Stimulated activated CD8-positive, alpha-beta memory T cell treated with anti-CD3 and anti-CD28 coated beads, Interleukin-4, amount 100 ng/mL, for 48 hours (primary cell): ENCODE measurements around the gene VDR.
A peak's percentile ranks its signal among the peaks of the same experiment; 100 is the strongest.

Experiments
- DNase-seq: peaks from one replicate; pipeline ENCODE4 v3.0.0-alpha.2; 2020

VDR gene

DNA sequence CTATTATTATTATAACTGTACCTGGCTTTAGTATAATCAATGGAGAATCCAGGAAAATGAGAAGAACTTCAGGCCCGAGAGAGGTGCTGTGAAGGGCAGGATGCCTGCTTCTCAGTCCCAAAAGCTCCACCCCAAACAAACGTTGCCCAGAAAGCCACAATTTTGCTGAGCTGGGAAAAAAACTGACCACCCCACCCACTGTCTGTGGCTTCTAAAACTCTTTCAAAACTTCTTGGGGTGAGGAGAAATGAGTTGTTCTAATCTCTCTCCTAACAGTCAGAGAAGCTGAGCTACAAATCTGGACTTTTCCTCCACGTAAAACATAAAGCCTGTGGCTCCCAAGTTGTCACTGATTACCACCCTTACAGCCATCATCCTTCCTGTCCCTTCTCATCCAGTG is 13.4 kb downstream of the VDR start:
- DNase-seq, result no peak

DNA sequence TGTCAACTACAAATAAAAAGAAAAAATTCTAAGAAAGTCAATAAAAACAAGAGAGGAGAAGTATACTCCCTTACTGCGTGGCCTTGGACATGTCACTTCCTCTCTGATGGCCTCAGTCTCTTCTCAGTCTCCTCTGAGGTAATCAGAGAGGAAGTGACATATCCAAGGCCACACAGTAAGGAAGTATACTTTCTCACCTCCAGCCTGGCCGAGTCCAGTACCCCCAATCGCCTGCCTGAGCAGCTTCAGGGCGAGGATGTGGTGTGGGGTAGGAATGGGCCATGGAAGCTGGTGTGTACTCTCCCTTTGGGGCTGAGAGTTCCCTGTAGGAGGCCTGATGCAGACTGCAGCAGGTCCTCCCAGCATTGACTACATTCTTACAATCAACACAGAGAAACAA is 15.8 kb downstream of the VDR start:
- DNase-seq, result no peak

DNA sequence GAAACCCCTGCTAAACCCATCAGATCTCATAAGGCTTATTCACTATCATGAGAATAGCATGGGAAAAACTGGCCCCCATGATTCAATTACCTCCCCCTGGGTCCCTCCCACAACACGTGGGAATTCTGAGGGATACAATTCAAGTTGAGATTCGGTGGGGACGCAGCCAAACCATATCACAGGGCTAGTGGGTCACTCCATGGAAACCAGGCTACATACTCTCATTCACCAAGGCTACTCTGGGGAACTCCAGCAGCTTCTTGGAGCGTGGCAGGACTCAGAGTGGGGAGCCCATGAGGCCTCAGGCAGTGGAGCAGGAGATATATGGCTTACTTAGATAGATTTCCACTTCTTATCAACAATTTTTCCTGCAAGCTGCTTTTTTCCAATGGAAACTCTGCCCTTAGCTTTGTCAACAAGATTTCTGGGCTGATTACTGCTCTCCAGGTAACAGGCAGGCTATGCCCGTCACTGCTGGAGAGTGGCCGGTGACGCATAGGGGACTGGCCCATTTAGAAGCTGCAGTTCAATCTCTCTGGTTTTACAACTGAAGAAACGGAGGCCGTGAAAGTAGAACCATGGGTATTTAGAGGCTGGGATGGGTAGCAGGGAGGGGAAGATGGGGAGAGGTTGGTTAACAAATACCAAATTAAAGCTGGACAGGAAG is 16.5 kb downstream of the VDR start:
- DNase-seq, result no peak

DNA sequence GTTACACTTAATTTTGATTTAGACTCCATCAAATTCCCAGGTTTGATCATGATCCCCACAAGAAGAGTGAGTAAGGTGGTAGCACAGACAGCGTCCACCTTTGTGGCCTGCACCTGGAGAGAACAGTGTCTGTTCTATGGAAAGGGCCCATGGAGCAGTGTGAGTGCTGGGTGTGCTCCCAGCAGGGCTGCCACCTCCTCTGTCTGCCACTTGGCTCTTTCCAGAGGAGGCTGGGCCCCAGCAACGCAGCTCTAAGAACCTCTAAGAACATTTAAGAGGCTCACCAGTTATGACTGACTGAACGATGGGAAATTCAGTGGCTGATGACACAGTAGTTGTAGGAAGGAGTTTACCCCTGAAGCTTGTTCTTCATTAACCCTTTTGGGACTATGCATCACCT is 17.3 kb downstream of the VDR start:
- DNase-seq, result no peak

DNA sequence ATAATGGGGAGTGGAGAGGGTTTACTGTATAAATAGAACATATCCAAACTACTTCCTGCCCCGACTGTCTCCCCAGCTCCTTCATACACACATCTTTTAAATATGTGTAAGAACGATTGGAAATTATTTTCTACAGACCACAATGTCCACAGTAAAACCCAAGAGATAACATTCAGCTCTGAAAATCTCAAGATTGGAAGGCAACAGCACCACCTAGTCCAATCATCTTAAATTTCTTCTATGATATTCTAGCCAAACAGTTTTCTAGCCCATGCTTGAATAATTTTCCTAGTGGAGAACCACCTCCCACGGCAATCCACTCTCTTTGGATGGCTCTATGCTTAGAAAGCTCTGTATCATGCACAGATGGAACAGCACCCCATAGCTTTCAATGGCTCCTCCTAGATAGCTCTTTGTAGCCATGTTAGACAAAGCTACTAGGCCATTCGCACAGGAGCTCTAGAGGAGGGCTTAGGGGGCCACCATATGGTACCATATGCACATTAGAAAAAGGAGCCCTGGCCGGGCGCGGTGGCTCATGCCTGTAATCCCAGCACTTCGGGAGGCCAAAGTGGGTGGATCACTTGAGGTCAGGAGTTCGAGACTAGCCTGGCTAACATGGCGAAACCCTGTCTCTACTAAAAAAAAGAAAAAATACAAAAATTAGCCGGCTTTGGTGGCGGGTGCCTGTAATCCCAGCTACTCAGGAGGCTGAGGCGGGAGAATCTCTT is 18.1 kb downstream of the VDR start:
- DNase-seq, result no peak

DNA sequence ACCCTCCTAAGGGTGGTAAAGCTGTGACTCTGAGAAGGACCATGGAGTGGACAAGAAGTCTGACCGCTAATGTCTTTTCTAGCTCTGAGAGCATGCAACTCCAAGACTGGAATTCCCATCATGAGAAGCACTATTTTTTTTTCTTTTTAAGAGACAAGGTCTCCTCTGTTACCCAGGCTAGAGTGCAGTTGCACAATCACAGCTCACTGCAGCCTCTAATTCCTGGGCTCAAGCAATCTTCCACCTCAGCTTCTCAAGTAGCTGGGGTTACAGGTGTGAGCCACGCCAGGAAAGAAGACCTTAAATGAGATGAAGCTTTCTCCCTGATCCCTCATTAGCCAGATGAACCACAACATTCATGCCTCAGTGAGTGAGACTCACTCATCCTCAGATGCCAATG is 19.2 kb downstream of the VDR start:
- DNase-seq, result no peak

DNA sequence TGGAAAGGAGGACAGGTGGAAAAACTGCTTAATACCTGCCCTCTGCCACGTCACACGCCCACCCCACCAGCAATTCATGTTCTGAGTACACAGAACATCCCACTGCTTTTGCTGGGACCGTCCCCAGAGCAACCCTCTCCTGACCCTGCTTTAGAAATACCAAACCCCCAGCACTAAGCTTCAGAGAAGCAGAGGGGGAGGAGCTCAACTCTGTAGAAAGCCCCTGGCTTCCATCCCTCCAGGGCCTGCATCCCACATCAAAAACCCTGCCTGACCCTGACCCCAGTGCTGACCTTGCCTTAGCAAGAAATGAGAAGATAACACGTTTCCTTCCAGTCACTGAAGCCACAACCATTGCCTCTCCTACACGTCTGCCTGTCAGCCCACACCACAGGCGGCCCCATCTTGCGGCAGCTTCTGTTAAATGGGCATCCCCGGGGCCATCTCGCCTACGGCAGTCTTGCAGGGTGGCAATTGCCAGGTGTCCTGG is 19.7 kb downstream of the VDR start:
- peak; percentile 90 for DNase-seq

DNA sequence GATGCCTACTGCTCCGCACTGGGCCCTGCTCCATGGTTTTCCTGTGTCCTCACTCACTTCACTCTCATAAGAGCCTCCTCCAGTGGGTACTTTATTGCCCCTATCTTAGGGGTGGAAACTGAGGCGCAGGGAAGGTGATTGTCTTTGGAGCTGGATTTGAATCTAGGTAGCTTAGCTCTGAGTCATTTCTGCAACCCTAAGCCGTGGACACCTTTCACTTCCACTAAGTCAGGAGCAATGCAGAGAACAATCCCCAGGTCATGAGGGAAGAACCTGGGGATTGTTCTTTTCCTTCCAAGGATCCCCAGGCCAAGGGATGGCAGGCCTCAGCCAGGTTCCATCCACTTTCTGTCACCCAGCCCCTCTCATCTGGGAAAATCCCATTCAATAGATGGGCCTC is 20.3 kb downstream of the VDR start:
- no peak for DNase-seq

DNA sequence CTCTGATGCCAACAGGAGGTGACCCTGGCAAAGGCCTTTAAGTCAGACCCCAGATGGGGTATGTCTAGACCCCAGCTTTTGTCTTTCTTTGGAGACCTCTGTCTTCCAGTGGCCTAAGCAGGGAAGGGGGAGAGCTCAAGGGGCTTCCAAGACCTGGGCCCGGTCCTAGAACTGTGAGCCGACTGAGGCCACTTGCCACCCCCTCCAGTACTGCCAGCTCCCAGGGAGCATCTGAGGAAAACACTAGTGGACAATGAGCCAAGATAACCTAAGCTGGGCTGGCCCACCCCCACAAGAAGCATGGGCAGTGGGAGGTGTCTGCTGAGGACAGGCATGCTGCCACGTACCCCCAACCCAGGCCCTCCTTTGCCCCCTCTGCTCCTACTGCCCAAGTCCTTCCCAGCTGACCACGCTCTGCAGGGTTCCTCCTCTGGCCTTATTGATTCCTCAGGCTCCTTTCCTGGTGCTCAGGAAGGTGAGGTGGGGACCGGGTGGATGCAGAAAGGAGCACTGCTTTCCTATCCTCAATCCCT is 21.1 kb downstream of the VDR start:
- no peak for DNase-seq

DNA sequence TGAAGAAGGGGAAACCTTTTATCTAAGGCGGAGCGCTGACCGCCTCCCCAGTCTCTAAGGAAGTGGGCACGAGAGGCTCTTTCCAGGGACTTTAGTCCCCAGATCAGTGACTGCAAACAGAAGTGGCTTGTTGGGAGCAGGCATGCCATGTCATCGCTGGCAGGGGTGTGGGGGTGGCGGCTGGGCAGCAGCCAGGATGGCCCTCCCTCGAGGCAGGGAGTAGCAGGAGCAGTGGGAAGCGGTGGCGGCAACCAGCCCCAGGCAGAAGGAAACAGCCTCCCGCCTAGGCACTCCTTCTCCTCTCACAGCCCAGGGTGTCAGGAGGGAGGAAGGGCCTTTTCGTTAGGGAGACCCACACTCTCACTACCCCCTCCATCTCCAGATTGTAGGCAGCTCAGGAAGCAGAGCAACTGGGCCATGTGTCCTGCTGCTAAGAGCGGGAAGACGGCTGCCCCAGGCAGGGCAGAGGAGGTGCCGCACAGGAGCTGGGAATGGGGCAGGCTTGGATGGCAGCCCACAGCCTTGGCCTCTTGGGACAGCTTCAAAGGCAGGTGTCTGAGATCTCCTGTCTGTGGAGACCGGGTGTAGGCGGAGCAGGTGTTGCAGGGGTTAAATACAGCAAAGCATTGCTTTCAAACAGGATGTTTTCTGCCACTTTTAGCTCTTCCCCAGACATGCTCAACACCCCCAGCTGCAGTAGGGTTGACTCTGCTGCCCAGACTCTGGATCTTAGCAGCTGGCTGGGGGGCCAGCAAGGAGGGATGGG is 21.8 kb downstream of the VDR start:
- peak; percentile 61 for DNase-seq

DNA sequence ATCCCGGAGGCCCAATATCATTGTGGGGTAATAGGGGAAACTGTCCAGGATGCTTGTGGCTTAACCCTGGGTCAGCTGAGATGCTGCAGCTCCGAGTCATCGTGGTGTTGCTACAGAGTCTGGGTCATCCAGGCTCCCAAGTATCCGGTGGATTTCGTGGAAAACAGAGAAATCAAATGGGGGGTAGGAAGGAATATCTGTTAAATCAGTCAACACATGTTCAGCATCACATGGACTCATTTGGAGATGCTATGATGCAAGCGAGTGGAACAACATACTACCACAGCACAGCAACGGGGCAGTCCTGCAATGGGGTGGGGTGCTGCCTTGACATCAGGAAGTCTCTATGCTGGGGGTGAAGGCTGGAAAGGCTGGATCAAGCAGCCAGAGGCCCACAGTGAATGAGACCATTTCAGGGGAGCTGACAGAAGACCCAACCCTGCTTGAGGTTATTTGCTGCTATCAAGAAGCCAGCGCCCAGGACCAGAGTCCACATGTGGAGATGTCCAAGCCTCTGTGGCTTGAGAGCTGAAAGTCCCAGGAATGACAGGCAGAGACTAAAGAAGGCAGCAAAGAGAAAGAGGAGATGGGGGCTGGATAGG is 22.9 kb downstream of the VDR start:
- DNase-seq, result no peak

DNA sequence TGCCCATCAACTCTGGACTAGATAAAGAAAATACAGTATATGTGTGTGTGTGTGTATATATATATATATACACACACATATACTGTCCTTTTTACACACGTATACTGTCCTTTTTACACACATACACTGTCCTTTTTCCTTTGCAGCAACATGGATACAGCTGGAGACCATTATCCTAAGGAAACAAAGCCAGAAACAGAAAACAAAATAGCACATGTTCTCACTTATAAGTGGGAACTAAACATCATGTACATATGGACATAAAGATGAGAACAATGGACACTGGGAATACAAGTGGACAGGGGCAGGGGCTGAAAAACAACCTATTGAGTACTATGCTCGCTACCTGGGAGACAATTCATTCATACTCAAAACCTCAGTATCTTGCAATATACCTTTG is 23.7 kb downstream of the VDR start:
- no peak for DNase-seq

DNA sequence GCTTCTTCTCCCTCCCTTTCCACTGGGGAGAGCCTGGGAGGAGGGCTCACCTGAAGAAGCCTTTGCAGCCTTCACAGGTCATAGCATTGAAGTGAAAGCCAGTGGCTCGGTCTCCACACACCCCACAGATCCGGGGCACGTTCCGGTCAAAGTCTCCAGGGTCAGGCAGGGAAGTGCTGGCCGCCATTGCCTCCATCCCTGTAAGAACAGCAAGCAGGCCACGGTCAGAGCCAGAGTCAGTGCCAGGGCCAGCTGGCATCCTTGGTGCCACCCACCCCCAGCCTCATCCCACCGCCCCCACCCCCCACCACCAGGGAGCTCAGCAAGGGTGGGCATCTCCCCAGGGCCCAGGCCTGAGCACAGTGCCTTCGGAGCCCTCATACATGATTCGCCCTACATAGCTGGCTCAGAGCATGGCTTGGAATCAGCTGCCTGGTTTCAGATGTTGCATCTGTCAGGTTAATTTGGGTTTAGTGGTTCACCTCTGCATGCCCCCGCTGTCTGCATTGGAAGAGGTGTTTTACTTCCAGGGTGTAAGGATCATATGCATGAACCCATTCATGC is 25.8 kb downstream of the VDR start:
- DNase-seq, result no peak

DNA sequence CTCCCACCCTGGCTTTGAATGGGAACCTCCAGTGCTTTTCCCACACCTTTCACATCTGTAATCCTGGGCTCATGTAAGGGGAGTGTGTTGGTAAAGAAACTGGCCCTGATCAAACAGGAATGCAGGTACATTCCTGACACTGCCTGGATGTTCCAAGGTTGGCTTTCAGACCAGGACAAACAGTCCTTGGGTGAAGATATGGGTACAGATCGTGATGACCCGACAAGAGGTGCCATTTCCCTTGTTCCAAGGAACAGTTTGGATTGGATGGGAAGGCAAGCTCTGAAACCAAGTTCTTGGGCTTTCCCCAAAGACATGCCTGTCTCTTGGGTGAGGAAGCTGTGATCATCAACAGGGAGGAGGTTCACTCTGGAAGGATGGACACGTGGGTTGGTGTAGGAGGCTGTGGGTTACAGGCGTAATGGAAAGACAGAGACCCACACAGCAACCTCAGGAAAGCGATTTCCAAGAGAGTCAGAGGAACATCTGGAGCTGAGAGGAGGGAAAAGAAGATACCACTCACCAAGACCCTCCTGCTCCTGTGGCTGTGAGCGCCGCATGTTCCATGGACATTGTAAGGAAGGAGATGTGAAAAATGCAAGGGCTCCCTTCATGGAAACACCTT is 26.4 kb downstream of the VDR start:
- DNase-seq, result no peak

DNA sequence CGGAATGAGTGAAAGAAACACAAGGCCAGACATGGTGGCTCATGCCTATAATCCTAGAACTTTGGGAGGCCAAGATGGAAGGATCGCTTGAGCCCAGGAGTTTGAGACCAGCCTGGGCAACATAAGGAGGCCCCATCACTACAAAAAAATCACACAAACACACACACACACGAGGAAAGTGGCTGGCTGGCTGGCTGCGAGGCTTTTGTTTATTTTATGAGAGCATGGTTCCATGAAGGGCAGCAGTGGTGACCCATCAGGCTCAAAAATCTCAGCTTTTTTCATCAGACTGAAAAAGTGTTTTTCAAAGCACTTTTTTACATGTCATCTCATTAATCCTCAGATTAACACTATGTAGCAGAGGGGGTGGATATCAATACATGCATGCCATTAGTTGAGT is 27.7 kb downstream of the VDR start:
- no peak for DNase-seq

DNA sequence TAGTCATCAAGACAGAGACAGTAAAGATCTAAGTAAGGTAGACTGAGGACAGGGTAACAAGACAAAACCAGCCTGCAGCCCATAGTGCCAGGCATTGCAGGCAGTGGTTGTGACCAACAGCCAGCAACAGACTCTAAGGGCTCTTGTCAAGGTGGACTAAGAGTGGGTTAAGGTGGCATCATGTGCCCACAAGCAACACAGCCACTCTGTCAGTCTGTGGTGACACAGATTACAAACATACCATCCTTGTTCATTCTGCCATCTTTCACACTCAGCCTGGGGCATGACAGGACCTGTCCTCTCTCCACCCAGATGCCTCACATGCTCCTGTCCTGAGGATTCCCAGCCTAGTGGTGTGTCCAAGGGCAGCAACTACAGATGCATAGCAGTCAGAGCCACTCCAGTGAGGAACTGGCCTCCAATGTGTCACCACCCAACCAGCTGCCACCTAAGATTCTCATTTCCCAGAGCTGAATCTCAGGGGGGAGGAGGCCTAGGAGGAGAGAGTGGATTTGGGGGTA is 28.3 kb downstream of the VDR start:
- DNase-seq, result no peak

DNA sequence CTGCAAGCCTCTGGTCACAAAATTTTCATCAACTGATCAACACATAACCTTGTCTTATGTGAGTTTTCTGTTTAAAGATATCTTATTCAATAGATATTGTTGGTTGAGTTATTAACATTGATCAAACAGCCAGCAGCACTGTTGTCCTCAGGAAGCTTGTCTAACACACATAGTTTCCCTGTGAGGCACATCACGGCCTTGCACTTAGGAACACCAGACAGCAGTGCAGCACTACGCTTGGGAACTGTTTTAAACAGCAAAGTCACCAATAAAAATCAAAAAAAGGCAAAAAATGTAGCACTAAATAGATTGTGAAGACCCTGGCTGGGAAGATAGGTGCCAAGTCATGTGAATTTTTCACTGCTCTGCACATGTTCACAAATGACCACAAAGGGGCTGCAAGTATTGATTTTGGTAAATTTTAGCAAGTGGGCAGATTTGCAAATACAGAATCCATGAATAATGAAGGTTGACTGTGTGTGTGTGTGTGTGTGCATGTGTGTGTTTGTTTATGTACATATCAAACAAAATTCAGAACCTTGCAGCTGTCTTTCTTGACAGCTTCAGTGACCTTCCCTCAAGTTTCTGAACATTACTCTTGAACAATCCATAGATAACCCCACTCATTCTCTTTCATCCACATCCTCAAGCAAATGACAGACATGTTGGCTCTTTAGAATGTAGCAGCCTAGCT is 28.9 kb downstream of the VDR start:
- DNase-seq, result no peak

DNA sequence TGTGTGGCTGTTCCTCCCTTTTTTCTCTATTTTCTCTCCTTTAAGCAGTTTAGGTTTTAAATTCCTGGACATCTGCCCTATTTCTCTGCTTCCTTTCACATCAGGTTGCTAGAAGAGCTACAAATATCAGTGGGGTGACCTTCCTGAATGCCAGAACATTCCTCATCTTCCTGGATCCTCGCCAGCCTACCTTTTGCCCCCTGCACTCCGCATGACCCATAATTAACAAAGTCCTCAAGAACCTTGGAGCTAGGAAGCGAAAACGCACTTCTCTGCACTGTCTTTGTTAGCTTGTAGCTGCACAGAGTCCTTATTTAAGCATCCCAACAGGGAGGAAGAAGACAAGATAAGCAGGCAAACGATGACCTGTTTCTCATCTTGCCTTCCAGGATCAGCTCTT is 30.5 kb downstream of the VDR start:
- no peak for DNase-seq

DNA sequence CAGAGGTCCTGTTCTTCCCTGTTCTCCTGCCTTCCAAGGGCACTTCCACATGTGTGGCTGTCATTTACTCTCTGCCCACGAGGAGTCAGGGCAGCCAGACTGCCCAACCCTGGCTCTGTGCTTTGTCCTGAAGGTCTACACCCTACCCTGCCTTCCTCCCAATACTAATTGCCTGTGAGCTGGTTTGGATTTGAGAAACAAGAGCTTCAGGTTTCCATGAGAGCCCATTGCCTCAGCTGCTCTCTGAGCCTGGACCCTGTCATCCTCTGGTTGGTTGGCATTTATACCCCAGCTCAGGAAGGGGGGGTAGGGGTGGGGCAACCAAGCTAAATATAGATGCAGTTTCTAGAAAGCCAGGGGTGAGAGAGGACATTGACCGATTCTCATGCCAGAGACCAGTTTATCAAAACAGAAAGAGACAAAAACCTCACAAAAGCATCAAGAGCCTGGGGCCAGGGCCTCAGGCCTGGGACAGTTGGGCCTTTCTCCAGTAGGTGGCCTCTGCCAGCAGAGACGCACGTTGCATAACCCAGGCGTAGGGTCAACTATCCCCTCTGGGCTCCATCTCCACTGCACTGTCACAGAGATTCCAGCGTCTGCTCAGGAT is 34.5 kb downstream of the VDR start:
- no peak for DNase-seq

DNA sequence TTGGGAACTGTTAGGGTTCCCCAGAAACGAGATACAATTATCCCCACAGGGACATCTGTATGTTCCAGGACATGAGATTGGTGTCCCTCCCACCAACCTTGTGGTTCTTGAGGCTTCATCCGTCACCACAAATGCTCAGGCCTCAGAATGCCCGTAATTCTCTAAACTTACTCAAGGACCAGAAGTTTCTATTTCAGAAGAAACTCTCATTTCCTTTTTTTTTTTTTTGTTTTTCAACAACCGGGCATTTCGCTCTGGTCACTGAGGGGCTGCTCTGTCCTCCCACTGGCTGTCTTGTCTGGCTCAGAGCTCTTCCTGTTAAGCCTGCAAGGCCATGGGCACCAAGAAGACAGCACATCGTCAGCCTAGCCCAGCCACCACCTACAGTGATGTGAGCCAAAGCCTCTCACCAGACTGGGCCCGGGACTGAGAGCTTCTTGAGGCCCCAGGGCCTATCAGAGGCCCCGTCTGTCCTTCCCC is 36.2 kb downstream of the VDR start:
- DNase-seq, result peak; percentile 56

DNA sequence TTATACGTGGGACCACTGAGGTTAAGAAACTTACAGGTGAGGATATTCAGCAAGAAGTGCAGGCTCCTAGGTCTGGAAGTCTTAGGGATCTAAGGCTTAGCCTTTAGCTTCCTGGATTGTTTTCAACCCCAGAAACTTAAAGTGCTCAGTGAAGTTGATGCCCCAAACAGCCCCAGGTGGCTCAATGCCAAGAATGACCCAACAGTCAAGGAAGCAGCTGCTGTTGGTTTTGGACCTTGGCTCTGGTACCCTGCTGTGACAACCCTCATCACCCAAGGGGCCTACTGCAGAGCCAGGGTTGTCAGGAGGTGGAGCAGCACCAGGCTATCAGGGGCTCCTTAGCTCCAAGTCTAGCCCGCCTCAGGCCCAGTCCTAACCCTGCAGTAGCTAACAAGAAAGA is 36.8 kb downstream of the VDR start:
- no peak for DNase-seq
